ENCODE data around the gene ROBO1.

DNA sequence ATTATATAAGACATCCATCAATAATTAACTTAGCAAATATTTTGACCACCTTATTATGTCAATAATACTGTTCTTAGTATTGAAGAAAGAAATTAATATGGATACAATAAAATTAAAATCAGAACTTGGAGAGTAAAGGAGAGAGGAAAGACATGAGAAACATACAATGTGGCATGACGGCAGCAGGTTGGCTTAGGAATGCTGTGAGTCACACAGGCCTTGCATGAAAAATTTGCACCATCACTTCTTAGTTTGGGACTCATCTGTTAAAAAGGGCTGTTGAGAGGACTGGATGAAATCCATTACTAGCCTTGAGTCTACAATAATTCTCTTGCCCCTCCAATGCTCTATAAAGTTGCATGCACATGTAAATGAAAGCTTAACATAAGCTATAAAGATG is 880.8 kb downstream of the ROBO1 start:
- TF ChIP-seq POLR2A (IDR thresholded peaks at IDR 0.05; ENCODE audit: low read length): no peak
- TF ChIP-seq GATA1 (IDR thresholded peaks at IDR 0.05; ENCODE audit: low read depth, low read length): no peak
